ENCODE results near the gene KASH5. TPM values are rescaled to one million over a fixed set of nuclear protein-coding genes. Genes with fewer than 3 reads are reported as not detected.

KASH5 gene
- total and polyA plus RNA-seq, 4 donors: not detected

DNA sequence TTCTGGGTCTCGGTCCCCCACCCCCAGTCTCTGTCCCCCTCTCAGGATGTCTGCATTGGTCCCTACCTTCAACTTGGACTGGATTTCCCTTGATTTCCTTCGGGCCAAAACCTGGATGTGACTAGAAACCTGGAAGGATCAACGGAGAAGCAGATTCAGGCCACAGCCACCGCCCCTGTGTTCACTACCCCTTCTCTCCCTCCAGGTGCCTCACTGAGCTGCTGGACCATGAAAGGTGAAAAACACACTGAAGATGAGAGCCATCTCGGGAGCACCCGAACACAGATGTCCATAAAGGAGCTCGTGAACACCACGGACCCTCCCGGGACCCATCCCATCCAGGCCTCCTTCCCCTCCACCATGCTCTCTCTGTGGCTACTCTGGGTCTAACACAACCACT is 30.9 kb upstream of the KASH5 start:
- Histone ChIP-seq H3K4me1 (ENCODE audit: control insufficient read depth in 4 of 4, insufficient read depth in 4 of 4, low read length in 3 of 4) (peaks cover 0 to 10% (median 0%) of the 10 kb centered on the region in 4 donors), H3K9ac (ENCODE audit: low read depth in 1 of 2, low read length in 2 of 2) (no peak overlapping the region), H3K36me3 (ENCODE audit: control insufficient read depth in 4 of 4, insufficient read depth in 3 of 4, low read depth in 1 of 4, low read length in 3 of 4) (peaks cover 0 to 1% (median 0%) of the 10 kb centered on the region in 4 donors), H3K27me3 (ENCODE audit: control insufficient read depth in 4 of 4, insufficient read depth in 4 of 4, low read length in 3 of 4) (no peaks in the 10 kb centered on the region), H3K4me3 (ENCODE audit: low read depth in 1 of 3, low read length in 3 of 3) (no peak overlapping the region), H3K27ac (ENCODE audit: low read depth in 1 of 2, low read length in 2 of 2) (no peak overlapping the region), H3K9me3 (ENCODE audit: control insufficient read depth in 4 of 4, low read length in 3 of 4) (no peaks in the 10 kb centered on the region)
- WGBS: 92% methylated on average over 9 of the region's 9 CpGs
- DNase-seq (ENCODE audit: low spot score): no peak
- no peak for TF ChIP-seq HNF4G (IDR thresholded peaks at IDR 0.05)

- Histone ChIP-seq H3K9me3 (ENCODE audit: control insufficient read depth in 4 of 4, low read length in 3 of 4) (no peaks in the 10 kb centered on the region), H3K4me1 (ENCODE audit: control insufficient read depth in 4 of 4, insufficient read depth in 4 of 4, low read length in 3 of 4) (peaks cover 5 to 24% (median 9%) of the 10 kb centered on the region in 4 donors), H3K36me3 (ENCODE audit: control insufficient read depth in 4 of 4, insufficient read depth in 3 of 4, low read depth in 1 of 4, low read length in 3 of 4) (peaks cover 0 to 1% (median 0%) of the 10 kb centered on the region in 4 donors), H3K27ac (ENCODE audit: low read depth in 1 of 2, low read length in 2 of 2) (no peak overlapping the region), H3K9ac (ENCODE audit: low read depth in 1 of 2, low read length in 2 of 2) (no peak overlapping the region), H3K27me3 (ENCODE audit: control insufficient read depth in 4 of 4, insufficient read depth in 4 of 4, low read length in 3 of 4) (no peaks in the 10 kb centered on the region), H3K4me3 (ENCODE audit: low read depth in 1 of 3, low read length in 3 of 3) (no peak overlapping the region)
- WGBS: 85% methylated on average over 17 of the region's 17 CpGs
- DNase-seq (ENCODE audit: low spot score): no peak
- TF ChIP-seq HNF4G (IDR thresholded peaks at IDR 0.05) (no peak), CTCF (IDR thresholded peaks at IDR 0.05; ENCODE audit: low read depth, low read length, missing input control) (no peak), YY1 (IDR thresholded peaks at IDR 0.05) (no peak), FOXA2 (IDR thresholded peaks at IDR 0.05) (no peak), FOXA1 (IDR thresholded peaks at IDR 0.05) (no peak), GABPA (IDR thresholded peaks at IDR 0.05 in 1 of 2, conservative IDR thresholded peaks at IDR 0.05 in 1 of 2) (no peak), TAF1 (conservative IDR thresholded peaks at IDR 0.05) (no peak), ZBTB33 (IDR thresholded peaks at IDR 0.05) (no peak), RAD21 (IDR thresholded peaks at IDR 0.05) (no peak), RXRA (IDR thresholded peaks at IDR 0.05) (no peak)
- TF ChIP-seq, protein P1, sequence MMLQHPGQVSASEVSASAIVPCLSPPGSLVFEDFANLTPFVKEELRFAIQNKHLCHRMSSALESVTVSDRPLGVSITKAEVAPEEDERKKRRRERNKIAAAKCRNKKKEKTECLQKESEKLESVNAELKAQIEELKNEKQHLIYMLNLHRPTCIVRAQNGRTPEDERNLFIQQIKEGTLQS (IDR thresholded peaks at IDR 0.05): no peak
- TF ChIP-seq, protein P2, sequence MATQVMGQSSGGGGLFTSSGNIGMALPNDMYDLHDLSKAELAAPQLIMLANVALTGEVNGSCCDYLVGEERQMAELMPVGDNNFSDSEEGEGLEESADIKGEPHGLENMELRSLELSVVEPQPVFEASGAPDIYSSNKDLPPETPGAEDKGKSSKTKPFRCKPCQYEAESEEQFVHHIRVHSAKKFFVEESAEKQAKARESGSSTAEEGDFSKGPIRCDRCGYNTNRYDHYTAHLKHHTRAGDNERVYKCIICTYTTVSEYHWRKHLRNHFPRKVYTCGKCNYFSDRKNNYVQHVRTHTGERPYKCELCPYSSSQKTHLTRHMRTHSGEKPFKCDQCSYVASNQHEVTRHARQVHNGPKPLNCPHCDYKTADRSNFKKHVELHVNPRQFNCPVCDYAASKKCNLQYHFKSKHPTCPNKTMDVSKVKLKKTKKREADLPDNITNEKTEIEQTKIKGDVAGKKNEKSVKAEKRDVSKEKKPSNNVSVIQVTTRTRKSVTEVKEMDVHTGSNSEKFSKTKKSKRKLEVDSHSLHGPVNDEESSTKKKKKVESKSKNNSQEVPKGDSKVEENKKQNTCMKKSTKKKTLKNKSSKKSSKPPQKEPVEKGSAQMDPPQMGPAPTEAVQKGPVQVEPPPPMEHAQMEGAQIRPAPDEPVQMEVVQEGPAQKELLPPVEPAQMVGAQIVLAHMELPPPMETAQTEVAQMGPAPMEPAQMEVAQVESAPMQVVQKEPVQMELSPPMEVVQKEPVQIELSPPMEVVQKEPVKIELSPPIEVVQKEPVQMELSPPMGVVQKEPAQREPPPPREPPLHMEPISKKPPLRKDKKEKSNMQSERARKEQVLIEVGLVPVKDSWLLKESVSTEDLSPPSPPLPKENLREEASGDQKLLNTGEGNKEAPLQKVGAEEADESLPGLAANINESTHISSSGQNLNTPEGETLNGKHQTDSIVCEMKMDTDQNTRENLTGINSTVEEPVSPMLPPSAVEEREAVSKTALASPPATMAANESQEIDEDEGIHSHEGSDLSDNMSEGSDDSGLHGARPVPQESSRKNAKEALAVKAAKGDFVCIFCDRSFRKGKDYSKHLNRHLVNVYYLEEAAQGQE (IDR thresholded peaks at IDR 0.05): no peak
Observed at GRCh38 chr19:49359851-49360820, 27.9 kb upstream of the KASH5 start.
